SK-N-MC (cell line): ENCODE data around the gene IFT43.

ENCODE experiments used
- DNase-seq: peaks from one replicate; pipeline ENCODE4 v3.0.0-alpha.2; 2011; ENCODE audit warnings: low read depth, low spot score
- H3K27ac ChIP-seq: fragments of 200-600 bp; sonication (generic); 2 replicates; pipeline ENCODE4 v1.5.1; 2016; ENCODE audit warnings: mixed run types
- H3K36me3 ChIP-seq: fragments of 200-600 bp; sonication (generic); 2 replicates; pipeline ENCODE4 v1.6.1; 2017; ENCODE audit warnings: antibody characterized with exemption, low read length, mixed read lengths; ENCODE audit not compliant: insufficient read depth
- H3K4me3 ChIP-seq: fragments of 200-600 bp; sonication (generic); 2 replicates; pipeline ENCODE4 v1.5.1; 2016
- H3K9ac ChIP-seq: fragments of 200-600 bp; sonication (generic); 2 replicates; pipeline ENCODE4 v1.8.0; 2017; ENCODE audit warnings: mixed run types, mixed read lengths; ENCODE audit not compliant: insufficient read length
- H3K9me3 ChIP-seq: fragments of 200-600 bp; sonication (generic); 2 replicates; pipeline ENCODE4 v1.6.1; 2017; ENCODE audit warnings: low read depth, mild to moderate bottlenecking, antibody characterized with exemption, low read length, moderate library complexity, mixed read lengths
- EZH2 ChIP-seq: fragments of 200-600 bp; sonication (generic); IDR thresholded peaks from one replicate; pipeline ENCODE4 v1.6.1; 2017; ENCODE audit warnings: antibody characterized with exemption
- FOXP2 ChIP-seq: optimal IDR thresholded peaks from 2 replicates; pipeline ENCODE3; 2011; ENCODE audit warnings: mild to moderate bottlenecking, moderate library complexity; ENCODE audit not compliant: insufficient read depth; ENCODE audit errors: extremely low read length, control extremely low read depth
- POLR2AphosphoS5 ChIP-seq: IDR thresholded peaks from 2 replicates; pipeline ENCODE4 v1.6.1; 2012; ENCODE audit warnings: mild to moderate bottlenecking, low read depth, low read length, borderline replicate concordance

The IFT43 gene

GRCh38 chr14:76034566-76034965 lies 49.0 kb downstream of the IFT43 start:
- no peak overlapping the region for H3K27ac ChIP-seq
- H3K4me3 ChIP-seq: no peak overlapping the region
- TF ChIP-seq FOXP2 (no peak), EZH2 (no peak), POLR2AphosphoS5 (no peak)
- DNase-seq: no peak
- H3K9me3 ChIP-seq: no peaks in the 10 kb centered on the region
- H3K36me3 ChIP-seq: peaks cover 9% of the 10 kb centered on the region; the same call in 1 of the 2 replicates
- no peak overlapping the region for H3K9ac ChIP-seq

- Histone ChIP-seq H3K9me3 (no peaks in the 10 kb centered on the region), H3K4me3 (no peak overlapping the region), H3K36me3 (no peaks in the 10 kb centered on the region), H3K9ac (no peak overlapping the region), H3K27ac (no peak overlapping the region)
- TF ChIP-seq FOXP2: no peak
- TF ChIP-seq EZH2: no peak
- TF ChIP-seq POLR2AphosphoS5: no peak
- no peak for DNase-seq
Measured at GRCh38 chr14:76040704-76041103, 55.1 kb downstream of the IFT43 start.

GRCh38 chr14:76045773-76046172 lies 60.2 kb downstream of the IFT43 start:
- no peak for TF ChIP-seq POLR2AphosphoS5
- TF ChIP-seq EZH2: no peak
- no peak for TF ChIP-seq FOXP2
- no peaks in the 10 kb centered on the region for H3K36me3 ChIP-seq

GRCh38 chr14:76050250-76050649 lies 64.7 kb downstream of the IFT43 start:
- DNase-seq: no peak
- no peak overlapping the region for H3K27ac ChIP-seq
- no peak overlapping the region for H3K9ac ChIP-seq
- H3K9me3 ChIP-seq: no peaks in the 10 kb centered on the region
- TF ChIP-seq FOXP2 (no peak), POLR2AphosphoS5 (no peak), EZH2 (no peak)
- no peak overlapping the region for H3K4me3 ChIP-seq
- H3K36me3 ChIP-seq: no peaks in the 10 kb centered on the region

More at GRCh38 chr14:76045773-76046172, 60.2 kb downstream of the IFT43 start:
- H3K9ac ChIP-seq: no peak overlapping the region
- no peaks in the 10 kb centered on the region for H3K9me3 ChIP-seq
- no peak overlapping the region for H3K27ac ChIP-seq
- H3K4me3 ChIP-seq: no peak overlapping the region
- DNase-seq: no peak

GRCh38 chr14:76050797-76051392 lies 65.3 kb downstream of the IFT43 start:
- no peak overlapping the region for H3K4me3 ChIP-seq
- H3K36me3 ChIP-seq: no peaks in the 10 kb centered on the region
- TF ChIP-seq EZH2 (no peak), FOXP2 (no peak), POLR2AphosphoS5 (no peak)
- no peak overlapping the region for H3K9ac ChIP-seq
- no peaks in the 10 kb centered on the region for H3K9me3 ChIP-seq
- no peak overlapping the region for H3K27ac ChIP-seq
- DNase-seq: peak; percentile 63

GRCh38 chr14:76051717-76052465 lies 66.3 kb downstream of the IFT43 start:
- DNase-seq: no peak
- Histone ChIP-seq H3K9ac (peak overlapping the region; percentile 5), H3K27ac (no peak overlapping the region), H3K9me3 (no peaks in the 10 kb centered on the region), H3K36me3 (no peaks in the 10 kb centered on the region), H3K4me3 (no peak overlapping the region)
- TF ChIP-seq POLR2AphosphoS5: no peak
- no peak for TF ChIP-seq FOXP2
- no peak for TF ChIP-seq EZH2

GRCh38 chr14:76053572-76054355 lies 68.2 kb downstream of the IFT43 start:
- DNase-seq: no peak
- Histone ChIP-seq H3K9ac (no peak overlapping the region), H3K36me3 (no peaks in the 10 kb centered on the region), H3K9me3 (no peaks in the 10 kb centered on the region), H3K4me3 (no peak overlapping the region), H3K27ac (no peak overlapping the region)
- TF ChIP-seq EZH2 (no peak), POLR2AphosphoS5 (no peak), FOXP2 (no peak)

- Histone ChIP-seq H3K9ac (no peak overlapping the region), H3K4me3 (no peak overlapping the region), H3K36me3 (no peaks in the 10 kb centered on the region; the same call in 1 of the 2 replicates), H3K27ac (no peak overlapping the region), H3K9me3 (no peaks in the 10 kb centered on the region)
- DNase-seq: no peak
- TF ChIP-seq POLR2AphosphoS5 (no peak), EZH2 (no peak), FOXP2 (no peak)
Measured at GRCh38 chr14:76055330-76055729, 69.8 kb downstream of the IFT43 start.
